Breast epithelium (tissue), 3 donors: ENCODE data around the gene TMEM150B.

Source experiments
- POLR2A ChIP-seq: fragments of 450-650 bp; IDR thresholded peaks from one replicate; pipeline ENCODE4 v1.6.1; 2016; ENCODE audit warnings: antibody characterized with exemption, mild to moderate bottlenecking, moderate library complexity
- POLR2AphosphoS5 ChIP-seq, 3 donors: sonication (generic); formaldehyde crosslinking; IDR thresholded peaks; one replicate each; pipeline ENCODE4 v1.6.1; 2017; ENCODE audit warnings: antibody characterized with exemption in 3 of 3
- TF ChIP-seq, protein P1 (sequence below), 3 donors: fragments of 450-650 bp; IDR thresholded peaks; one replicate each; pipeline ENCODE4 v1.5.1; 2016 to 2017; ENCODE audit warnings: antibody characterized with exemption in 3 of 3, mild to moderate bottlenecking in 3 of 3, moderate library complexity in 3 of 3

- TF ChIP-seq POLR2AphosphoS5 (IDR thresholded peaks at IDR 0.05) (no peak), POLR2A (no peak)
- TF ChIP-seq, protein P1, sequence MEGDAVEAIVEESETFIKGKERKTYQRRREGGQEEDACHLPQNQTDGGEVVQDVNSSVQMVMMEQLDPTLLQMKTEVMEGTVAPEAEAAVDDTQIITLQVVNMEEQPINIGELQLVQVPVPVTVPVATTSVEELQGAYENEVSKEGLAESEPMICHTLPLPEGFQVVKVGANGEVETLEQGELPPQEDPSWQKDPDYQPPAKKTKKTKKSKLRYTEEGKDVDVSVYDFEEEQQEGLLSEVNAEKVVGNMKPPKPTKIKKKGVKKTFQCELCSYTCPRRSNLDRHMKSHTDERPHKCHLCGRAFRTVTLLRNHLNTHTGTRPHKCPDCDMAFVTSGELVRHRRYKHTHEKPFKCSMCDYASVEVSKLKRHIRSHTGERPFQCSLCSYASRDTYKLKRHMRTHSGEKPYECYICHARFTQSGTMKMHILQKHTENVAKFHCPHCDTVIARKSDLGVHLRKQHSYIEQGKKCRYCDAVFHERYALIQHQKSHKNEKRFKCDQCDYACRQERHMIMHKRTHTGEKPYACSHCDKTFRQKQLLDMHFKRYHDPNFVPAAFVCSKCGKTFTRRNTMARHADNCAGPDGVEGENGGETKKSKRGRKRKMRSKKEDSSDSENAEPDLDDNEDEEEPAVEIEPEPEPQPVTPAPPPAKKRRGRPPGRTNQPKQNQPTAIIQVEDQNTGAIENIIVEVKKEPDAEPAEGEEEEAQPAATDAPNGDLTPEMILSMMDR (IDR thresholded peaks at IDR 0.05): no peak
Observed at GRCh38 chr19:55324662-55325061, 479 bp downstream of the TMEM150B start.
